ENCODE results near the gene MYO1A. TPM values are rescaled to one million over a fixed set of nuclear protein-coding genes. Genes with fewer than 3 reads are reported as not detected.

MYO1A gene
- total RNA-seq, 2 experiments from 2014 or later = 0.19 to 0.47 TPM

DNA sequence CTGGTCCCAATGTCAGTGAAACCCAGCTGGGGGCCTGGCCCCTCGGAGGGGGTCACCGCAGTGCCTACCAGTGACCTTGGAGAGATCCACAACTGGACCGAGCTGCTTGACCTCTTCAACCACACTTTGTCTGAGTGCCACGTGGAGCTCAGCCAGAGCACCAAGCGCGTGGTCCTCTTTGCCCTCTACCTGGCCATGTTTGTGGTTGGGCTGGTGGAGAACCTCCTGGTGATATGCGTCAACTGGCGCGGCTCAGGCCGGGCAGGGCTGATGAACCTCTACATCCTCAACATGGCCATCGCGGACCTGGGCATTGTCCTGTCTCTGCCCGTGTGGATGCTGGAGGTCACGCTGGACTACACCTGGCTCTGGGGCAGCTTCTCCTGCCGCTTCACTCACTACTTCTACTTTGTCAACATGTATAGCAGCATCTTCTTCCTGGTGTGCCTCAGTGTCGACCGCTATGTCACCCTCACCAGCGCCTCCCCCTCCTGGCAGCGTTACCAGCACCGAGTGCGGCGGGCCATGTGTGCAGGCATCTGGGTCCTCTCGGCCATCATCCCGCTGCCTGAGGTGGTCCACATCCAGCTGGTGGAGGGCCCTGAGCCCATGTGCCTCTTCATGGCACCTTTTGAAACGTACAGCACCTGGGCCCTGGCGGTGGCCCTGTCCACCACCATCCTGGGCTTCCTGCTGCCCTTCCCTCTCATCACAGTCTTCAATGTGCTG, 54.6 kb downstream of the MYO1A start:
- Histone ChIP-seq H3K36me3 (ENCODE audit: insufficient read depth, low read length) (peaks cover 15% of the 10 kb centered on the region; the same call in 1 of the 2 replicates), H3K4me3 (ENCODE audit: low read depth, low read length, poor library complexity, severe bottlenecking) (no peak overlapping the region), H3K4me1 (ENCODE audit: insufficient read depth, low read length, poor library complexity, severe bottlenecking) (peaks cover 5% of the 10 kb centered on the region), H3K9me3 (ENCODE audit: low read length) (no peaks in the 10 kb centered on the region), H3K4me2 (ENCODE audit: low read length) (no peak overlapping the region), H3K9me2 (ENCODE audit: insufficient read depth, low read length) (no peaks in the 10 kb centered on the region), H3K27ac (ENCODE audit: low read depth, low read length, poor library complexity, severe bottlenecking) (no peak overlapping the region), H2AFZ (ENCODE audit: low read length) (no peak overlapping the region), H3K79me2 (ENCODE audit: insufficient read depth, low read depth, low read length) (no peaks in the 10 kb centered on the region), H4K20me1 (ENCODE audit: insufficient read depth, low read length) (no peaks in the 10 kb centered on the region)
- intact Hi-C loops (cut with micrococcal nuclease; ENCODE audit: unreplicated experiment) = no loop called here
- CTCF ChIA-PET (ENCODE audit: unreplicated experiment) = no interaction called here
- TF ChIP-seq, protein P1, sequence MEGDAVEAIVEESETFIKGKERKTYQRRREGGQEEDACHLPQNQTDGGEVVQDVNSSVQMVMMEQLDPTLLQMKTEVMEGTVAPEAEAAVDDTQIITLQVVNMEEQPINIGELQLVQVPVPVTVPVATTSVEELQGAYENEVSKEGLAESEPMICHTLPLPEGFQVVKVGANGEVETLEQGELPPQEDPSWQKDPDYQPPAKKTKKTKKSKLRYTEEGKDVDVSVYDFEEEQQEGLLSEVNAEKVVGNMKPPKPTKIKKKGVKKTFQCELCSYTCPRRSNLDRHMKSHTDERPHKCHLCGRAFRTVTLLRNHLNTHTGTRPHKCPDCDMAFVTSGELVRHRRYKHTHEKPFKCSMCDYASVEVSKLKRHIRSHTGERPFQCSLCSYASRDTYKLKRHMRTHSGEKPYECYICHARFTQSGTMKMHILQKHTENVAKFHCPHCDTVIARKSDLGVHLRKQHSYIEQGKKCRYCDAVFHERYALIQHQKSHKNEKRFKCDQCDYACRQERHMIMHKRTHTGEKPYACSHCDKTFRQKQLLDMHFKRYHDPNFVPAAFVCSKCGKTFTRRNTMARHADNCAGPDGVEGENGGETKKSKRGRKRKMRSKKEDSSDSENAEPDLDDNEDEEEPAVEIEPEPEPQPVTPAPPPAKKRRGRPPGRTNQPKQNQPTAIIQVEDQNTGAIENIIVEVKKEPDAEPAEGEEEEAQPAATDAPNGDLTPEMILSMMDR (conservative IDR thresholded peaks at IDR 0.05; ENCODE audit: low read length) = no peak
- TF ChIP-seq EZH2phosphoT487 (IDR thresholded peaks at IDR 0.05; ENCODE audit: borderline replicate concordance, low read depth, low read length) = no peak
- POLR2A ChIA-PET = interaction anchor here (1.0 to 1.1 kb wide), 2 partner anchors 8 to 10 kb away, joined by 3 read pairs; no protein-coding TSS in a partner anchor
- DNase-seq (ENCODE audit: low spot score) = no peak
- BruUV-seq (replicated peaks) = no TSS peak

DNA sequence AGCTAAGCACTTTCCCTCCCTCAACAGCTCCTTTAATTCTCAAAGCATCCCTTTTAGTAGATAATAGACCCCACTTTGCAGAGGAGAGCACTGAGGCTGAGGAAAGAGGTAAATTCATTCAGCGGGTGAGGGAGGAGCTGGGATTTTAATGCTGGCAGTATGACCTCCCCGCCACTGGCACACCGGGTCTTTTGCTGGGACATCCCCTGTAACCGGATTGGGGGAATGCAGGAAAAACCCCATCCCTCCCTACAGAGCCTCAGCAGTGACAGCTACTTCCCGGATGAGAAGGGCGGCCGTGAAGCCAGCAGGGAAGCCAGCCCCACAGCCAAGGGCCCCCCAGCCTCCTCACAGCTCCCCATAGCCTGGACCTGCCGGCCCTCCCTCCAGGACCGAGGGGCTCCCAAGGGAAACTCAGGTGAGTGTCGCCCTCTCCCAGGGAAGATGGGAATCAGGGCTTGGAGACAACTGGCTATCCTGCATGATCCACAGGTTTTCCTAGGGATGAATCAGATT, 55.6 kb downstream of the MYO1A start:
- DNase-seq (ENCODE audit: low spot score) = no peak
- H3K9me3 ChIP-seq (ENCODE audit: low read length) = no peaks in the 10 kb centered on the region
- no peaks in the 10 kb centered on the region for H3K79me2 ChIP-seq (ENCODE audit: insufficient read depth, low read depth, low read length)
- ChIA-PET POLR2A (interaction anchor here (1.1 kb wide), 1 partner anchor 11 kb away, joined by 3 read pairs; no protein-coding TSS in a partner anchor), CTCF (ENCODE audit: unreplicated experiment) (interaction anchor here (0.9 kb wide), 1 partner anchor 9 kb away, joined by 3 read pairs; no protein-coding TSS in a partner anchor)
- BruUV-seq (replicated peaks) = no TSS peak
- H3K4me3 ChIP-seq (ENCODE audit: low read depth, low read length, poor library complexity, severe bottlenecking) = no peak overlapping the region
- intact Hi-C loops (cut with micrococcal nuclease; ENCODE audit: unreplicated experiment) = no loop called here
- no peaks in the 10 kb centered on the region for H4K20me1 ChIP-seq (ENCODE audit: insufficient read depth, low read length)
- no peak overlapping the region for H3K4me2 ChIP-seq (ENCODE audit: low read length)
- no peak overlapping the region for H2AFZ ChIP-seq (ENCODE audit: low read length)
- H3K9me2 ChIP-seq (ENCODE audit: insufficient read depth, low read length) = no peaks in the 10 kb centered on the region
- H3K27ac ChIP-seq (ENCODE audit: low read depth, low read length, poor library complexity, severe bottlenecking) = no peak overlapping the region
- H3K4me1 ChIP-seq (ENCODE audit: insufficient read depth, low read length, poor library complexity, severe bottlenecking) = peaks cover 5% of the 10 kb centered on the region
- H3K36me3 ChIP-seq (ENCODE audit: insufficient read depth, low read length) = peaks cover 7% of the 10 kb centered on the region; the same call in 1 of the 2 replicates
- no peak for TF ChIP-seq EZH2phosphoT487 (IDR thresholded peaks at IDR 0.05; ENCODE audit: borderline replicate concordance, low read depth, low read length)
- TF ChIP-seq, protein P1 (conservative IDR thresholded peaks at IDR 0.05; ENCODE audit: low read length) = no peak

DNA sequence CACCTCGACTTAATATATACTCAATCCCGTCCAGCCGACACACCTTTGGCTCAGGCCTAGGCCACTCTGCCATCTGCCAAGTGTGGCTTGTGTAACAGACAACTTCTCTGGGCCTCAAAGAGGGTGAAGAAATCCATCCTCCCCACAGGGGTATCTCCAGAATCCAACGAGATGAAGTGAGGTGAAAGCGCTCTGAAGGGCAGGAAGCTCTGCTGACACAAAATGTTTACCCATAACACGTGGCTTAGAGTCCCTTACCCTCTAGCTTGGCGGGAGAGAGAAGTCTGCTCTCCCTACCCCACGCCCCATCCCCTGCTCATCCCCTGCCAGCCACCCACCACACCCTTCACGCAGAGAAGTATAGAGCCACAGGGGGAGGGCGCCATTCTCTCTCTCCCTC, 56.6 kb downstream of the MYO1A start:
- Histone ChIP-seq H3K36me3 (ENCODE audit: insufficient read depth, low read length) (no peaks in the 10 kb centered on the region; the same call in 1 of the 2 replicates), H3K79me2 (ENCODE audit: insufficient read depth, low read depth, low read length) (no peaks in the 10 kb centered on the region), H4K20me1 (ENCODE audit: insufficient read depth, low read length) (no peaks in the 10 kb centered on the region), H3K9me2 (ENCODE audit: insufficient read depth, low read length) (no peaks in the 10 kb centered on the region), H3K4me2 (ENCODE audit: low read length) (no peak overlapping the region), H2AFZ (ENCODE audit: low read length) (no peak overlapping the region), H3K9me3 (ENCODE audit: low read length) (no peaks in the 10 kb centered on the region), H3K27ac (ENCODE audit: low read depth, low read length, poor library complexity, severe bottlenecking) (no peak overlapping the region), H3K4me1 (ENCODE audit: insufficient read depth, low read length, poor library complexity, severe bottlenecking) (peaks cover 6% of the 10 kb centered on the region), H3K4me3 (ENCODE audit: low read depth, low read length, poor library complexity, severe bottlenecking) (no peak overlapping the region)
- BruUV-seq (replicated peaks) = no TSS peak
- ChIA-PET POLR2A (no interaction called here), CTCF (ENCODE audit: unreplicated experiment) (no interaction called here)
- TF ChIP-seq EZH2phosphoT487 (IDR thresholded peaks at IDR 0.05; ENCODE audit: borderline replicate concordance, low read depth, low read length) = no peak
- TF ChIP-seq, protein P1 (conservative IDR thresholded peaks at IDR 0.05; ENCODE audit: low read length) = no peak
- intact Hi-C loops (cut with micrococcal nuclease; ENCODE audit: unreplicated experiment) = no loop called here
- no peak for DNase-seq (ENCODE audit: low spot score)

Data from OCI-LY7 (cell line).